OCI-LY1 (cell line): ENCODE measurements around the gene PRPF18.

Source experiments
- H2AFZ ChIP-seq: fragments of 200-600 bp; sonication (generic), shearing (Covaris generic); 2 replicates; pipeline ENCODE4 v1.6.0; 2014; ENCODE audit warnings: antibody characterized with exemption, mild to moderate bottlenecking, low read length
- H3F3A ChIP-seq: fragments of 200-600 bp; sonication (generic), shearing (Covaris generic); 2 replicates; pipeline ENCODE4 v1.6.0; 2014; ENCODE audit warnings: mild to moderate bottlenecking, antibody characterized with exemption, low read length, moderate library complexity; ENCODE audit not compliant: insufficient read depth
- H3K27ac ChIP-seq: fragments of 200-600 bp; sonication (generic); 2 replicates; pipeline ENCODE4 v1.5.1; 2014; ENCODE audit warnings: low read length, mixed run types, mild to moderate bottlenecking, low read depth; ENCODE audit not compliant: poor library complexity, severe bottlenecking
- H3K27me3 ChIP-seq: fragments of 200-600 bp; sonication (generic); 2 replicates; pipeline ENCODE4 v1.6.0; 2014; ENCODE audit warnings: antibody characterized with exemption, mild to moderate bottlenecking, low read length, moderate library complexity; ENCODE audit not compliant: insufficient read depth
- H3K36me3 ChIP-seq: fragments of 200-600 bp; sonication (generic); 2 replicates; pipeline ENCODE4 v1.6.1; 2014; ENCODE audit warnings: mild to moderate bottlenecking, antibody characterized with exemption, low read length, moderate library complexity, mixed read lengths; ENCODE audit not compliant: insufficient read depth
- H3K4me1 ChIP-seq: fragments of 200-600 bp; sonication (generic); 2 replicates; pipeline ENCODE4 v1.5.1; 2014; ENCODE audit warnings: mild to moderate bottlenecking, low read length, moderate library complexity; ENCODE audit not compliant: insufficient read depth, severe bottlenecking
- H3K4me2 ChIP-seq: fragments of 200-600 bp; sonication (generic), shearing (Covaris generic); 2 replicates; pipeline ENCODE4 v1.6.1; 2014; ENCODE audit warnings: low read length
- H3K4me3 ChIP-seq: fragments of 200-600 bp; sonication (generic); 2 replicates; pipeline ENCODE4 v1.5.1; 2014; ENCODE audit warnings: low read length, low read depth, mild to moderate bottlenecking, mixed read lengths; ENCODE audit not compliant: poor library complexity, severe bottlenecking
- H3K79me2 ChIP-seq: fragments of 200-600 bp; shearing (Covaris generic); 2 replicates; pipeline ENCODE4 v1.6.1; 2016; ENCODE audit warnings: mixed run types, low read length, mixed read lengths; ENCODE audit not compliant: insufficient read depth
- H3K9ac ChIP-seq: fragments of 200-600 bp; sonication (generic), shearing (Covaris generic); 2 replicates; pipeline ENCODE4 v1.6.1; 2014; ENCODE audit warnings: mild to moderate bottlenecking, low read length, mixed read lengths
- H3K9me2 ChIP-seq: fragments of 200-600 bp; sonication (generic), shearing (Covaris generic); 2 replicates; pipeline ENCODE4 v1.6.1; 2014; ENCODE audit warnings: low read depth, mild to moderate bottlenecking, low read length, mixed read lengths
- H3K9me3 ChIP-seq: fragments of 200-600 bp; shearing (Covaris generic); 2 replicates; pipeline ENCODE4 v1.6.1; 2014; ENCODE audit warnings: low read length, mixed read lengths
- H4K20me1 ChIP-seq: fragments of 200-600 bp; sonication (generic), shearing (Covaris generic); 2 replicates; pipeline ENCODE4 v1.6.0; 2016; ENCODE audit warnings: mild to moderate bottlenecking, low read length; ENCODE audit not compliant: insufficient read depth
- EZH2 ChIP-seq: fragments of 200-600 bp; sonication (generic), shearing (Covaris generic); IDR thresholded peaks from 2 replicates; pipeline ENCODE4 v1.8.0; 2017; ENCODE audit warnings: borderline replicate concordance, mixed run types, mild to moderate bottlenecking, antibody characterized with exemption, low read length, moderate library complexity, mixed read lengths
- TF ChIP-seq, protein P1 (sequence below): fragments of 200-600 bp; sonication (generic), shearing (Covaris generic); IDR thresholded peaks from 2 replicates; pipeline ENCODE4 v1.5.1; 2017; ENCODE audit warnings: mild to moderate bottlenecking, antibody characterized with exemption, low read length, moderate library complexity, mixed read lengths

PRPF18 gene

DNA sequence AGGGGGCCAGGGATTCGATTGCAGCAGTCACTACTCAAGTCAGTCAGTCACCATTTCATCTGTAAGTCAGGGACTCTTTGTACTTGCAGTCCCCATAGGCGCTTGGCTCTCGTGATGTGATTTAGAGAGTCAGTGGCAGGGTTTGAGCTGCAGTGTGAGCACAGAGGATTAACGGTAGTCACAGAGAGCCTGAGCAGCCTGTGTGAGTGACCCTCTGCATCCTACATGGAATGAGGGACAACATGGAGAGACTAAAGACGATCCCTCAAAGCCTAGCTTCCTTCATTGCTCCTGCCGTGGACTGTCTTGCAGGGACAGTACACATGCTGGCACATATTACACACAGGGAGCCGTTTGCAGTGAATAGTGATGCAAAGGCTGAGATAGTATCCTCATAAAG, 56.3 kb downstream of the PRPF18 start:
- TF ChIP-seq, protein P1, sequence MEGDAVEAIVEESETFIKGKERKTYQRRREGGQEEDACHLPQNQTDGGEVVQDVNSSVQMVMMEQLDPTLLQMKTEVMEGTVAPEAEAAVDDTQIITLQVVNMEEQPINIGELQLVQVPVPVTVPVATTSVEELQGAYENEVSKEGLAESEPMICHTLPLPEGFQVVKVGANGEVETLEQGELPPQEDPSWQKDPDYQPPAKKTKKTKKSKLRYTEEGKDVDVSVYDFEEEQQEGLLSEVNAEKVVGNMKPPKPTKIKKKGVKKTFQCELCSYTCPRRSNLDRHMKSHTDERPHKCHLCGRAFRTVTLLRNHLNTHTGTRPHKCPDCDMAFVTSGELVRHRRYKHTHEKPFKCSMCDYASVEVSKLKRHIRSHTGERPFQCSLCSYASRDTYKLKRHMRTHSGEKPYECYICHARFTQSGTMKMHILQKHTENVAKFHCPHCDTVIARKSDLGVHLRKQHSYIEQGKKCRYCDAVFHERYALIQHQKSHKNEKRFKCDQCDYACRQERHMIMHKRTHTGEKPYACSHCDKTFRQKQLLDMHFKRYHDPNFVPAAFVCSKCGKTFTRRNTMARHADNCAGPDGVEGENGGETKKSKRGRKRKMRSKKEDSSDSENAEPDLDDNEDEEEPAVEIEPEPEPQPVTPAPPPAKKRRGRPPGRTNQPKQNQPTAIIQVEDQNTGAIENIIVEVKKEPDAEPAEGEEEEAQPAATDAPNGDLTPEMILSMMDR = no peak
- no peak for TF ChIP-seq EZH2

DNA sequence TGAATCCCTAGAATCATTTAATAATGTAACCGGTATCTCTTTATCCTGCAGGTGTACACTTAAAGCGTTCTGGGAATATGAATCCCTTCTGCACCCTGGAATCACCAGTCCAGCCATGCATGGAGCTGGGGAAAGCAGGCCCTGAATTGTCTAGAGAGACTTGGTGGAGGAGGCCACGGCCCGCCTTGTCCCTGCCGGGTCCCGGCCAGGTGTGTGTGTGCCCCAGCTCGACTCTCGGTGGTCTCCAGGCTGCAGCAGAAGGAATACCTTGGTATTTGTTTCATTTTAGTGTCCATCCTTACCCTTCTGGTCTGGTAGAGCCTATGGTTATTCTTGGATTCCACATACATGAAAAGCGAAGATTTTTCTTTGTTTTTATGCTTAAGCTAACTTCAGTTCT, 58.1 kb downstream of the PRPF18 start:
- H3K9ac ChIP-seq = no peak overlapping the region
- H2AFZ ChIP-seq = no peak overlapping the region
- H3K27ac ChIP-seq = no peak overlapping the region
- no peak overlapping the region for H3K4me3 ChIP-seq
- H3K4me2 ChIP-seq = no peak overlapping the region
- H3K9me2 ChIP-seq = no peaks in the 10 kb centered on the region
- no peaks in the 10 kb centered on the region for H3K4me1 ChIP-seq
- H3K27me3 ChIP-seq = no peaks in the 10 kb centered on the region
- no peaks in the 10 kb centered on the region for H3K79me2 ChIP-seq
- no peaks in the 10 kb centered on the region for H4K20me1 ChIP-seq
- H3K36me3 ChIP-seq = peaks cover 3% of the 10 kb centered on the region
- no peak for TF ChIP-seq EZH2
- TF ChIP-seq, protein P1 = no peak
- no peaks in the 10 kb centered on the region for H3F3A ChIP-seq
- H3K9me3 ChIP-seq = peaks cover 3% of the 10 kb centered on the region; the same call in 1 of the 2 replicates

More for the DNA sequence above, 56.3 kb downstream of the PRPF18 start:
- Histone ChIP-seq H3K9ac (no peak overlapping the region), H3K9me3 (peaks cover 3% of the 10 kb centered on the region; the same call in 1 of the 2 replicates), H3K36me3 (peaks cover 7% of the 10 kb centered on the region), H3F3A (no peaks in the 10 kb centered on the region), H3K4me3 (no peak overlapping the region), H3K79me2 (no peaks in the 10 kb centered on the region), H3K27ac (no peak overlapping the region), H3K9me2 (no peaks in the 10 kb centered on the region), H2AFZ (no peak overlapping the region), H3K27me3 (no peaks in the 10 kb centered on the region), H3K4me1 (no peaks in the 10 kb centered on the region), H4K20me1 (no peaks in the 10 kb centered on the region), H3K4me2 (no peak overlapping the region)

DNA sequence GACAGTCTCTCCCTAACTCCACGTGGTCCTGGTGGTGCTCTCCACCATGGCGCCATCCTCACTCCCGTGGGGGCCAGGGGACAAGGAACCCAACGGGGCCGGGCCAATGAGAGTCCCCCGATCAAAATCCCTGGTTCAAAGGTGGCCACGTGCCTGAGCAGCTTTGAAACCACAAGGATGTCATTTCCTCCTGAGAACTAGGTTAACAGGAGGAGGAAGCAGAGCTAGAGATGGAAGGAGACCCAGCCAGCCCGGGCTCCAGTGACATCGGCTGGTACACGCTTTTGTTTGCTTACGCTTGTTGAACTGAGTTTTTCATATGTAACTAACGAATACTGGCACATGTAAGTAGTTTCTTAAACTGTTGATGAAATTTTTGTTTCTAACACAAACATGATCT, 61.7 kb downstream of the PRPF18 start:
- no peaks in the 10 kb centered on the region for H3K9me3 ChIP-seq
- H2AFZ ChIP-seq = no peak overlapping the region
- no peaks in the 10 kb centered on the region for H3K79me2 ChIP-seq
- no peaks in the 10 kb centered on the region for H3K27me3 ChIP-seq
- H3K4me1 ChIP-seq = no peaks in the 10 kb centered on the region
- TF ChIP-seq EZH2 = no peak
- H3K36me3 ChIP-seq = no peaks in the 10 kb centered on the region; the same call in 1 of the 2 replicates
- H4K20me1 ChIP-seq = no peaks in the 10 kb centered on the region
- no peak overlapping the region for H3K4me2 ChIP-seq
- H3K9ac ChIP-seq = no peak overlapping the region
- no peak overlapping the region for H3K27ac ChIP-seq
- H3K4me3 ChIP-seq = no peak overlapping the region
- no peaks in the 10 kb centered on the region for H3F3A ChIP-seq
- H3K9me2 ChIP-seq = no peaks in the 10 kb centered on the region

DNA sequence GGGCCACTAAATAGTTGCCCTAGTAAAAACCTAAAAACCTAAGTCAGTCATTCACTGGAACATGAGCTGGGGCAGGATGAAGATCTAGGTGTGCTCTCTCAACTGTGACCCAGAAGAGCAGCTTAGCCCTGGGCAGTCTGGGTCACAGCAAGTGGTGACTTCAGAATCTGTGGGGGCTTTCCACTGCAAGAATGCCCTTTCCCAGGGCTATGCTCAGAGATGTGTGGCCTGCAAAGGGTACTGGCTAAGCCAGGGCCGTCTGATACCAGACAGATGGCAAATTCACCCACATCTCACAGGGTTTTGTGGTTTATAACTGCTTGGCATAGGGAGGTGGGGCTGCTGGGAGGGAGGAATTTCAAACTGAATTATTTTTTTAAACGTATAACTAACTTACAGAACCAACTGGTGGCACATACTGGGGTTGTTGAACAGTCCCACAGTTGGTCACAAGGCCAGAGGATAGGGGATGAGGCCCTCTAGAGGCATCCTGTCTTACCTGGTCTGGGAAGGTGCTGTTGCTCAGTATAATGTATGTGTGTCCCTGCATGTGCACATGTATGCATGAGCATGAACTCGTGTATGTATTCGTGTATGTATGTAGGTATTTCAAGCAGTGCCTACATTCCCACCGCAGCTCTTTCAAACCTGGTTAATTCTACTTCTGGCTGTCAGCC, 63.2 kb downstream of the PRPF18 start:
- no peak overlapping the region for H3K9ac ChIP-seq
- H3F3A ChIP-seq = no peaks in the 10 kb centered on the region
- H3K36me3 ChIP-seq = no peaks in the 10 kb centered on the region; the same call in 1 of the 2 replicates
- H2AFZ ChIP-seq = no peak overlapping the region
- no peaks in the 10 kb centered on the region for H3K9me3 ChIP-seq
- no peak overlapping the region for H3K4me3 ChIP-seq
- no peaks in the 10 kb centered on the region for H3K4me1 ChIP-seq
- H3K27me3 ChIP-seq = no peaks in the 10 kb centered on the region
- no peaks in the 10 kb centered on the region for H3K9me2 ChIP-seq
- no peaks in the 10 kb centered on the region for H3K79me2 ChIP-seq
- H3K27ac ChIP-seq = no peak overlapping the region
- H3K4me2 ChIP-seq = no peak overlapping the region
- H4K20me1 ChIP-seq = no peaks in the 10 kb centered on the region
- TF ChIP-seq, protein P1 = no peak
- no peak for TF ChIP-seq EZH2
